ENCODE measurements around the gene SLC18B1. TPM values are rescaled to one million over a fixed set of nuclear protein-coding genes. Genes with fewer than 3 reads are reported as not detected.

SLC18B1 gene
- total RNA-seq, 1 experiment from 2014 or later, result 24.1 TPM

Other genes with a start within 250 kb of the SLC18B1 start
- gene TAAR8, start 246.0 kb downstream of the SLC18B1 start, total RNA-seq (2021), result not detected in 3 replicates
- not detected in 3 replicates for gene TAAR6, start 228.3 kb downstream of the SLC18B1 start, total RNA-seq (2021)
- gene TAAR5, start 208.9 kb downstream of the SLC18B1 start, total RNA-seq (2021), result not detected in 3 replicates
- gene TAAR2, start 174.4 kb downstream of the SLC18B1 start, total RNA-seq (2021), result not detected in 3 replicates
- not detected in 3 replicates for gene TAAR1, start 139.5 kb downstream of the SLC18B1 start, total RNA-seq (2021)
- 0.04 to 0.07 TPM in 2 of 3 replicates, not detected in the other for gene VNN1, start 84.6 kb downstream of the SLC18B1 start, total RNA-seq (2021)
- 0.16 TPM in 1 of 3 replicates, not detected in the others for gene VNN2, start 40.7 kb downstream of the SLC18B1 start, total RNA-seq (2021)
- gene RPS12, start 15.9 kb upstream of the SLC18B1 start, total RNA-seq (2021), result 1,463 to 1,558 TPM (median 1,516 TPM) in 3 replicates